Measurements from ENCODE around the gene CADPS2.
A peak's percentile ranks its signal among the peaks of the same experiment; 100 is the strongest.

CADPS2 gene

GRCh38 chr7:122600042-122600441 is 286.2 kb downstream of the CADPS2 start:
- DNase-seq: no peak

GRCh38 chr7:122597277-122597676 is 289.0 kb downstream of the CADPS2 start:
- no peak for DNase-seq

- peak in 1 of 14 donors; percentile 42 for DNase-seq
These were observed 290.4 kb downstream of the CADPS2 start for GRCh38 chr7:122595885-122596284.

GRCh38 chr7:122588621-122589020 is 297.6 kb downstream of the CADPS2 start:
- no peak for DNase-seq

- DNase-seq: no peak
These were observed 301.5 kb downstream of the CADPS2 start for GRCh38 chr7:122584676-122585251.

GRCh38 chr7:122578350-122578749 is 307.9 kb downstream of the CADPS2 start:
- DNase-seq: no peak

GRCh38 chr7:122577449-122578003 is 308.7 kb downstream of the CADPS2 start:
- DNase-seq: no peak

- DNase-seq: peak in 1 of 14 donors; percentile 99
These were observed 313.6 kb downstream of the CADPS2 start for GRCh38 chr7:122572706-122573105.

GRCh38 chr7:122561326-122561725 is 324.9 kb downstream of the CADPS2 start:
- no peak for DNase-seq

GRCh38 chr7:122556873-122557542 is 329.3 kb downstream of the CADPS2 start:
- peak in 1 of 14 donors; percentile 60 for DNase-seq

- no peak for DNase-seq
These were observed 330.0 kb downstream of the CADPS2 start for GRCh38 chr7:122556219-122556618.

- no peak for DNase-seq
These were observed 332.5 kb downstream of the CADPS2 start for GRCh38 chr7:122553761-122554160.

- peak in 1 of 14 donors; percentile 44 for DNase-seq
These were observed 333.5 kb downstream of the CADPS2 start for GRCh38 chr7:122552769-122553168.

GRCh38 chr7:122550545-122550944 is 335.7 kb downstream of the CADPS2 start:
- DNase-seq: no peak

GRCh38 chr7:122549578-122549977 is 336.7 kb downstream of the CADPS2 start:
- no peak for DNase-seq

GRCh38 chr7:122546496-122546895 is 339.8 kb downstream of the CADPS2 start:
- DNase-seq: peak in 1 of 14 donors; percentile 58

- DNase-seq: peak in 7 of 14 donors; percentile 3 to 38 (median 18)
These were observed 341.8 kb downstream of the CADPS2 start for GRCh38 chr7:122544463-122544862.

- DNase-seq: no peak
These were observed 342.4 kb downstream of the CADPS2 start for GRCh38 chr7:122543891-122544290.

GRCh38 chr7:122543166-122543565 is 343.1 kb downstream of the CADPS2 start:
- DNase-seq: no peak

GRCh38 chr7:122535086-122535485 is 351.2 kb downstream of the CADPS2 start:
- no peak for DNase-seq

GRCh38 chr7:122532406-122533269 is 353.6 kb downstream of the CADPS2 start:
- no peak for DNase-seq

GRCh38 chr7:122528879-122529481 is 357.3 kb downstream of the CADPS2 start:
- peak in 1 of 14 donors; percentile 26 for DNase-seq

- DNase-seq: no peak
These were observed 360.9 kb downstream of the CADPS2 start for GRCh38 chr7:122525355-122525754.

Measured in C1 segment of cervical spinal cord (tissue), 14 donors.